ENCODE results near the gene AHRR.
"Not testable (repeated sequence)": the region's sequence is repeated elsewhere in the genome, so short reads cannot be mapped to it uniquely, and the experiment has no call there.

Gene AHRR

GRCh38 chr5:464446-464842, 142.9 kb downstream of the AHRR start:
- no peak for DNase-seq

- DNase-seq: no peak
Measured at GRCh38 chr5:464843-465590, 143.5 kb downstream of the AHRR start.

GRCh38 chr5:465591-466403, 144.3 kb downstream of the AHRR start:
- no peak for DNase-seq

- DNase-seq: no peak
Measured at GRCh38 chr5:466661-467310, 145.3 kb downstream of the AHRR start.

GRCh38 chr5:468401-468800, 146.9 kb downstream of the AHRR start:
- DNase-seq: no peak

- no peak for DNase-seq
Measured at GRCh38 chr5:469752-470483, 148.4 kb downstream of the AHRR start.

GRCh38 chr5:470961-471749, 149.6 kb downstream of the AHRR start:
- DNase-seq: no peak

- no peak for DNase-seq
Measured at GRCh38 chr5:471750-472058, 150.2 kb downstream of the AHRR start.

GRCh38 chr5:472076-472655, 150.7 kb downstream of the AHRR start:
- DNase-seq: no peak

GRCh38 chr5:472656-473550, 151.4 kb downstream of the AHRR start:
- DNase-seq: peak; percentile 66

- DNase-seq: peak; percentile 13
Measured at GRCh38 chr5:473551-474192, 152.2 kb downstream of the AHRR start.

GRCh38 chr5:474232-474839, 152.8 kb downstream of the AHRR start:
- not testable (repeated sequence) for DNase-seq

GRCh38 chr5:474840-475661, 153.5 kb downstream of the AHRR start:
- no peak for DNase-seq

GRCh38 chr5:475704-476101, 154.2 kb downstream of the AHRR start:
- DNase-seq: no peak

- no peak for DNase-seq
Measured at GRCh38 chr5:476102-476813, 154.7 kb downstream of the AHRR start.

GRCh38 chr5:476814-477175, 155.3 kb downstream of the AHRR start:
- no peak for DNase-seq

GRCh38 chr5:477247-477646, 155.7 kb downstream of the AHRR start:
- no peak for DNase-seq

GRCh38 chr5:477871-478270, 156.4 kb downstream of the AHRR start:
- DNase-seq: no peak
